GM18505 (cell line): ENCODE results near the gene C6orf47.

Experiments used
- ATAC-seq: cut with Tn5 transposase; IDR thresholded peaks from one replicate; pipeline ENCODE4 v1.9.1; 2021; ENCODE audit not compliant: unreplicated experiment
- POLR2A ChIP-seq: IDR thresholded peaks from 4 replicates; pipeline ENCODE4 v1.6.1; 2011; ENCODE audit warnings: borderline replicate concordance; ENCODE audit not compliant: insufficient read depth, insufficient read length; ENCODE audit errors: extremely low read depth

C6orf47 gene

DNA sequence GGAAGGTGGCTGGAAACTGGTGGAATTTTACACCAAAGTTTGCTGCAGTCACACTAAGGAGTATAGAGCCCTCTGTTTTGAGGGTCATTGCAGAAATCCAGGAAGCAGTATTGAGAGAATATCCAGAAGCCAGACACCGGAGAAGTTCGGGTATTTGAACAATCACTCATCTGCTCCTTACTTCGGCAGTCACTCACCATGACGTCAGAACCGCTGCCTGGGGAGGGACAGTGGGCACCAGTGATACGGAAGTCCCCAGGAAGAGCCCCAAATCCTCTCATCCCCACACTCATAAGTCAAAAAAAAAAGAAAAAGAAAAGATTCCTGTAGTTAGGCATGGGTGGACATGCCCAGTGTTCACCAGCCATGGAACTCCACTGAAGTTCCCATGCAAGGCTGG lies 16.3 kb upstream of the C6orf47 start:
- no peak for TF ChIP-seq POLR2A
- no peak for ATAC-seq

DNA sequence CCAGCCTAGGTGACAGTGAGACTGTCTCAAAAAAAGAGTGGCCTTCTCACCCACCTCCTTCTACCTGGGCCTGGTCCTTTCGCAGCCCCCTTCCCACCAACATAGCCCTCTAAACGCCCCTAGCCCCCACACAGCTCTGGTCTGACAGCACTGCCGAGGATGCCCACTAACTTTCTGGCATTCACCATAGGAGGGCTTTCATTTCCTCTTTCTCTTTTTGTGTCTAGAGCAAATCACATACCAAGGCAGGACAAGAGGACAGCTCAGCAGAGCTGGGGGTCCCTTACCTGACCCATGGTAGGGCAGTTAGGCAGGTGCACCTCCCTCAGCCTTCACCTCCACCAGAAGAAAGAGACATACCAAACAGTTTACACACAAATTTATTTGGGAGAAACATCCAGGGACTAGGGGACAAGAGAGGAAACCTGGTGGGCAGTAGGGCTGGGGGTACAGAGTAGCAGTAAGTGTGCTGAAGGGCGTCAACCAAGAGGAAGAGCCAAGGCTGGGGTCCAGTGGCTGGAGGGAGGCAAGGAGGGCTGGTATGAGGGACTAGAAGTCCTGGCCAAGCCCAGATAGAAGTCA lies 15.8 kb upstream of the C6orf47 start:
- no peak for TF ChIP-seq POLR2A
- ATAC-seq = no peak

DNA sequence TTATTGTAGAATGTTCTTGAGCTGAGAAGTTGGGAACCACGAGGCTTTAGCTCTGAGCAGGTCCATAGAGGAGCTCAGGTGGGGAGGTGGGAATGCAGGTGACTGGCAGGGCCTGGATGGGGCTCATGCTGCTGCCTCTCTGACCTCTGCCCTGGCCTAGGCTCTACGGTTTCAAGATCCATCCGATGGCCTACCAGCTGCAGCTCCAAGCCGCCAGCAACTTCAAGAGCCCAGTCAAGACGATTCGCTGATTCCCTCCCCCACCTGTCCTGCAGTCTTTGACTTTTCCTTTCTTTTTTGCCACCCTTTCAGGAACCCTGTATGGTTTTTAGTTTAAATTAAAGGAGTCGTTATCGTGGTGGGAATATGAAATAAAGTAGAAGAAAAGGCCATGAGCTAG lies 9.1 kb upstream of the C6orf47 start, which contains the start of gene LY6G5B:
TSS of gene LY6G5B (plus strand) at position 301 of the 400 bp plus-strand sequence. CDS start 975 bp downstream, outside the sequence.
- ATAC-seq = no peak
- TF ChIP-seq POLR2A = no peak

GRCh38 chr6:31666337-31666965 lies 5.9 kb upstream of the C6orf47 start:
- ATAC-seq = no peak
- TF ChIP-seq POLR2A = no peak

DNA sequence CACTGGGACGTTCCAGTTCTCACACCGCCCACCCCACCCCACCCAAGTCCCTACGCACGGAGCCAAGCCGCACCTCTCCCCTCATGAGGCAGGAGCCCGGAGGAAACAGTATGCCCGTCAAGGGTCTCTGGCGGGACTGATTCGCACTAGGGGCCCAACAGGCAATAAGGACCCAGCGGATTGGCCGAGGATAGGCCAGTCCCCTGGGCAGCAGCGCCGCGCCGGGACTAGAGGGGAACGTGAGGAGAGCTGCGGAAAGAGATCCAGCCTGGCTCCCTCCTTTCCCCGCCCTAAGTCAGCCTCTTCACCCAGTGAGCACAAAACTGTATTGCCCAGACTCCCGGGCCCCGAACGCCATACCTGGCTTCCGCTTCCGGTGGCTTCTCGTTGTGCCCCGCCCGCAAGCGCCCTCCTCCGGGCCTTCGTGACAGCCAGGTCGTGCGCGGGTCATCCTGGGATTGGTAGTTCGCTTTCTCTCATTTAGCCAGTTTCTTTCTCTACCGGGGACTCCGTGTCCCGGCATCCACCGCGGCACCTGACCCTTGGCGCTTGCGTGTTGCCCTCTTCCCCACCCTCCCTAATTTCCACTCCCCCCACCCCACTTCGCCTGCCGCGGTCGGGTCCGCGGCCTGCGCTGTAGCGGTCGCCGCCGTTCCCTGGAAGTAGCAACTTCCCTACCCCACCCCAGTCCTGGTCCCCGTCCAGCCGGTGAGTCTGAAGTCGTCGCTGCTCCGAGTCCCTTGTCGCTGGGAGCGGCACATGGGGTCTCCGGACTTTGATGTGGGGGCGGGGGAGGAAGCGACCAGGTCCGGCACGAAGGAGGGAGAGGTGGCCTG lies 5.1 kb upstream of the C6orf47 start, which contains the start of gene CSNK2B:
TSS of gene CSNK2B (plus strand) at position 580 of the 836 bp plus-strand sequence. CDS start 752 bp downstream, outside the sequence.
- peak; percentile 70 for ATAC-seq
- TF ChIP-seq POLR2A = peak; percentile 90

- no peak for TF ChIP-seq POLR2A
- ATAC-seq = no peak
Measured at GRCh38 chr6:31664790-31665500, 4.4 kb upstream of the C6orf47 start, which contains the start of gene GPANK1. Gene GPANK1, minus strand, starts transcription at chr6:31664997. Its CDS starts 519 bp downstream, at chr6:31664478.

DNA sequence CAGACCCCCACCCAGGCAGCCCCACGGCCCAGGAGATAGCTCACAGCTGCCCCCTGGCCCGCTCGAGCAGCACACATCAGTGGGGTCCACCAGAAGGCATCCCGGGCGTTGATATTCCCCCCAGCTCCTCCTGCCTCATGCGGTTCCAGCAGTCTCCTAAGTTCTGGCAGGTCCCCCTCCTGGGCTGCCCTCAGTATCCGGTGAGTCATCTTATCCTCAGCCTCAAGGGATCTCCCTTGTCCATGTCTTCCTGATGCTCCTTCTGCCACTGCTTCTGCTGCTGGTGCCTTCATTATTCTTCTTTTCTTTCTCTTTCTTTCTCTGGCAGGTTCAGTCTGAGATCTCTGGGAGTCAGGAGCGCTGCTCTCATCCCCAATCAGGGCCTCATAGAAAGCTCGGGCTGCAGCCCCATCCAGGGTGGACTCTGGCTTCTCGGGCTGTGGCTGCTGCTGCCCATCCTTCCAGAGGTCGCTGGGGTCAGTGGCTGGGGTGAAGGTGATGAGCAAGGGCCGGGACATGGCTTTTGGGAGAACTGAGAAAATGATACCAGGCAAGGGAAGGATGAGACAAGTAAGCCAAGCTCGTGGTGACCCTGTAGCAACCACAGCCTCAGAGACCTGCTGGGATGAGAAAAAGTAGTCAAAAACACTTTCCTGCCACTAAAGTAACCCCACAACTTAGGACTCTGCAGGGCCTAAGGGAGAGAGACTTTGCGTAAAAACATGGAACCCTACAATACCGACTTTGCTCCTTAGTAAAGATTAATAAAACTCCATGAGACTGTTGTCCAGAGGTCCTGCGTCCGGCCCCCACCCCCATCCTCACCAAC lies 3.6 kb upstream of the C6orf47 start:
- no peak for ATAC-seq
- TF ChIP-seq POLR2A = no peak

DNA sequence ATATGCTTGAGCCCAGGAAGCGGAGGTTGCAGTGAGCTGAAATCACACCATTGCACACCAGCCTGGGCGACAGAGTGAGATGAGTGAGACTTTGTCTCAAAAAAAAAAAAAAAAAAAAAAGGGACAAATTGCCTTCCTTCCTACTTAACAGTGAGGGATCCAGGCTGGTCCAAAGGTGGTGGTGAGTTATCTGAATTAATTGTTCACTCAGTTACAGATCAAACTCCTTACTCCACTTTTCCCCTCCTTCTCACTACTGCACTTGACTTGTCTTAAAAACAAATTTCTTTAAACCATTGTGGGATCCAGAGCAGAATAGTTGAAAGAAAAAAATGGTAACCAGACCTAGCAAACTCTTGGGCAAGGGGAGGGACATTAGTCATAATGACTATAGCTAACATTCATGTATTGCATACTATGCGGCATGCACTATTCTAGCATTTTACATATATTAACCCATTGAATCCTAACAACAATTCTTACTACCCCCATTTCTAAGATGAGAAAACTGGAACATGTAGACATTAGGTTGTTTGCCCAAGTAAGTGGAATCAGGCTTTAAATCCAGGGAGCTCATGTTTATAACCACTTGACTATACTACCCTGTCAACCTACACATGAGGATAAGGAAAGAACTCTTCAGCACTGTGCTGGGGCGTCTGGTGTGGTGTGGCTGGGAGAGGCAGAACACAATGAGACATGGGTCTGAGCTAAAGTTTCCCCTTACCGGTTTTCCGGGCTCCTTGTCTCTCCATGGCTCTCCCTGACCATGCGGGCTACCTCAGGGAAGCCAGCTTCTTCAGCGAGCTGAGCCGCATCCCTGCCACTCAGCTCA lies 2.8 kb upstream of the C6orf47 start:
- no peak for TF ChIP-seq POLR2A
- ATAC-seq = no peak

DNA sequence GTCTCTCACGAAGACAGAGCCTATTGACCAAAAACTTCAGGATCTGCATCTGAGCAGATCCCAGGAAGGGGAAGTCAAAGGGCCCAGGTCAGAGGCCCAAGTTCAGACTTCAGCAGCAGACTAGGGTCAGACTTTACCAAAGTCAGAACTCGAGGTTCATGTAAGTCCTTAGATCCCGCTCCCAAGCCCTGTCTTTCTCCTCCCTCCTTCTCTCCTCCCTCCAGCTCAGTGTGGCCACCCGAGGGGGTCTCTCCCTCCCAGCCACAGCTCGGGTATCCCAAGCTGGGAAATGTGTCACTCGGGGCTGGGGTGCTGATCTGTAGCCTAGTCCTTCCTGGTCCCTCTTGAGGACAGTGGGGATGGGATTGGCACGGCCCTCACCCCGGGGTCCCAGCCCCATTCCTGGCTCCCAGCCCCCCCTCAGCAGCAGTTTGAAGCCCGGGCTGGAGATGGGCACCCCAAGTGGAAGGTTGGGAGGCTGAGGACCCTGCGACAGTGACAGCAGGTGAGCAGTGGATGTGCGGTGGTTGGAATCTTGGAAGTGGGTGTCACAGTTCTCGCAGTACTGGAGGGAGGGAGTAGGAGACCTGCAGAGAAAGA lies 1.6 kb upstream of the C6orf47 start:
- ATAC-seq = no peak
- no peak for TF ChIP-seq POLR2A

DNA sequence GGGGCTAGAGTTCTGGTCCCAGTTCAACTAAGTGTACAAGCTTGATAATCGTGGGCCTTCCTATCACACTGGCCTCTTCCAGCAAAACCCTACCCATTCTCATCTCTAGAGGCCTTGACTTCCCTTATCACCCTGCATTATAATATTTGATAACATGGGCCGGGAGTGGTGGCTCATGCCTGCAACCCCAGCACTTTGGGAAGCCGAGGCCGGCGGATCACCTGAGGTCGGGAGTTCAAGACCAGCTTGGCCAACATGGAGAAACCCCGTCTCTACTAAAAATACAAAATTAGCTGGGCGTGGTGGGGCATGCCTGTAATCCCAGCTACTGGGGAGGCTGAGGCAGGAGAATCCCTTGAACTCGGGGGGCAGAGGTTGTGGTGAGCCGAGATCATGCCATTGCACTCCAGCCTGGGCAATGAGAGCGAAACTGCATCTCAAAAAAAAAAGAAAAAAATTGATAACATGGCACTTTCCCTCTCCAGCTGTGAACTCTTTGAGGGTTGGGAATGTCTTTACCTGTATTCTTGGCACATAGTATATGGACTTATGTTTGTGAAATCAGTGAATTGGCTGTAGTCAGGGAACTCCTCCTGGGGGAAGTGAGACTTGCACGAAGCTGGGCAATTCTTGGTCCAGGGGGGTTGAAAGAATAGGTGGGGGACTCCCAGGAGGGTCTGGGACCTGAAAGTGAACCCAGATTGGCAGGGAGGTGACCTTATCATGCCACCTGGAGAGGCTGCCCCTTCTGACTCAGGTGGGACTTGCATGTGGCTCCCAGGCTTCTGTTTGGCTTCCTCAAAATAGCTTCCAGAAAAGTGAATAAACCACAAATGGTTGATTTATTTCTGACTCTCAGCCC lies 915 bp upstream of the C6orf47 start:
- no peak for TF ChIP-seq POLR2A
- no peak for ATAC-seq
